ENCODE data around the gene NADK2. TPM values are rescaled to one million over a fixed set of nuclear protein-coding genes. Genes with fewer than 3 reads are reported as not detected.

Gene NADK2
- total and polyA plus RNA-seq, 2 donors (not counting 1 experiment from before 2014, with no cell fraction given), result 11.6 to 26.9 TPM

DNA sequence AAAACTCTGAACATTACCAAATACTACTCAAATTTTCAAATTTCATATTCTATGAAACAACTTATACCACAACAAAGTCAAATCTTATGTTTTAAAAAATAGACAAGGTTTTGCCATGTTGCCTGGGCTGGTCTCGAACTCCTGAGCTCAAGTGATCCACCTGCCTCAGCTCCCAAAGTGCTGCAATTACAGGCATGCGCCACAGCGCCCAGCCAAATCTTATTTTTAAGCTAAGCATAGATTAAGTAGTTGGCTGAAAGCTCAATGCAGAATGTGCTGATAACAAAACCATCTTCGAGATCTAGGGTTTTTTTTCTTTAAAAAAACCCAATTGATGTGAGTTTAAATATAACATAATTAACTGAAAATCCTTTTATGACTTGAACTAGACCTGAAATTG is 96.4 kb downstream of the NADK2 start:
- Histone ChIP-seq H3K27me3 (ENCODE audit: control insufficient read depth, insufficient read depth, low read length) (no peaks in the 10 kb centered on the region), H3K9ac (ENCODE audit: insufficient read depth, low read length) (no peak overlapping the region), H4K20me1 (ENCODE audit: control insufficient read depth, extremely low read depth, insufficient read depth, low read length) (no peaks in the 10 kb centered on the region), H3K4me3 (replicated peaks in 1 of 4; ENCODE audit: control extremely low read depth in 1 of 4, insufficient read depth in 1 of 4, low read depth in 3 of 4, low read length in 4 of 4) (no peak overlapping the region), H3K36me3 (ENCODE audit: control insufficient read depth, insufficient read depth, low read length) (no peaks in the 10 kb centered on the region), H2AFZ (ENCODE audit: low read length) (no peak overlapping the region), H3K4me2 (ENCODE audit: extremely low read depth, insufficient read depth, low read length) (no peak overlapping the region), H3K9me3 (ENCODE audit: control insufficient read depth, insufficient read depth, low read depth, low read length) (no peaks in the 10 kb centered on the region), H3K79me2 (ENCODE audit: control insufficient read depth, insufficient read depth, low read length) (peaks cover 1% of the 10 kb centered on the region), H3K27ac (ENCODE audit: insufficient read depth, low read length) (no peak overlapping the region), H3K4me1 (ENCODE audit: control insufficient read depth, extremely low read depth, insufficient read depth, low read length) (no peaks in the 10 kb centered on the region)
- TF ChIP-seq, protein P1, sequence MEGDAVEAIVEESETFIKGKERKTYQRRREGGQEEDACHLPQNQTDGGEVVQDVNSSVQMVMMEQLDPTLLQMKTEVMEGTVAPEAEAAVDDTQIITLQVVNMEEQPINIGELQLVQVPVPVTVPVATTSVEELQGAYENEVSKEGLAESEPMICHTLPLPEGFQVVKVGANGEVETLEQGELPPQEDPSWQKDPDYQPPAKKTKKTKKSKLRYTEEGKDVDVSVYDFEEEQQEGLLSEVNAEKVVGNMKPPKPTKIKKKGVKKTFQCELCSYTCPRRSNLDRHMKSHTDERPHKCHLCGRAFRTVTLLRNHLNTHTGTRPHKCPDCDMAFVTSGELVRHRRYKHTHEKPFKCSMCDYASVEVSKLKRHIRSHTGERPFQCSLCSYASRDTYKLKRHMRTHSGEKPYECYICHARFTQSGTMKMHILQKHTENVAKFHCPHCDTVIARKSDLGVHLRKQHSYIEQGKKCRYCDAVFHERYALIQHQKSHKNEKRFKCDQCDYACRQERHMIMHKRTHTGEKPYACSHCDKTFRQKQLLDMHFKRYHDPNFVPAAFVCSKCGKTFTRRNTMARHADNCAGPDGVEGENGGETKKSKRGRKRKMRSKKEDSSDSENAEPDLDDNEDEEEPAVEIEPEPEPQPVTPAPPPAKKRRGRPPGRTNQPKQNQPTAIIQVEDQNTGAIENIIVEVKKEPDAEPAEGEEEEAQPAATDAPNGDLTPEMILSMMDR (conservative IDR thresholded peaks at IDR 0.05 in 1 of 2, IDR thresholded peaks at IDR 0.05 in 1 of 2; ENCODE audit: low read depth in 1 of 2, low read length in 2 of 2), result no peak
- TF ChIP-seq EZH2 (IDR thresholded peaks at IDR 0.05; ENCODE audit: low read length, missing control alignments), result no peak
- no peak for DNase-seq (ENCODE audit: low read depth in 2 of 2)

Other genes starting within 250 kb of the NADK2 start
- not detected in 2 replicates for gene UGT3A2, start 175.0 kb downstream of the NADK2 start, total RNA-seq
- gene UGT3A2, start 175.0 kb downstream of the NADK2 start, polyA plus RNA-seq, result not detected in 2 replicates
- 18.0 and 19.8 TPM in 2 replicates for gene LMBRD2, start 90.0 kb downstream of the NADK2 start, total RNA-seq
- 4.7 and 7.2 TPM in 2 replicates for gene LMBRD2, start 90.0 kb downstream of the NADK2 start, polyA plus RNA-seq
- gene SKP2, start 89.8 kb downstream of the NADK2 start, total RNA-seq, result 10.6 and 11.0 TPM in 2 replicates
- 22.4 and 30.8 TPM in 2 replicates for gene SKP2, start 89.8 kb downstream of the NADK2 start, polyA plus RNA-seq
- under 0.01 TPM in 1 of 2 replicates, not detected in the other for gene RANBP3L, start 60.0 kb upstream of the NADK2 start, total RNA-seq
- gene RANBP3L, start 60.0 kb upstream of the NADK2 start, polyA plus RNA-seq, result 0.03 and 0.09 TPM in 2 replicates